H1 (cell line): ENCODE measurements around the gene CBARP. TPM values are rescaled to one million over a fixed set of nuclear protein-coding genes. Genes with fewer than 3 reads are reported as not detected.

Source experiments
- CTCF ChIA-PET: fragments of 300-600 bp; sonication (Branson Sonifier 250); formaldehyde crosslinking; loops from one replicate; lab custom pipeline; 2021; ENCODE audit not compliant: partially characterized antibody; lab: Charles Lee
- POLR2A ChIA-PET: fragments of 300-600 bp; sonication (Branson Sonifier 250); formaldehyde crosslinking; loops from one replicate; lab custom pipeline; 2021; ENCODE audit warnings: inconsistent platforms; ENCODE audit not compliant: partially characterized antibody; lab: Charles Lee
- DNase-seq, 2 experiments: peaks; one replicate each; pipeline versions ENCODE4 v3.0.0 to v3.0.0-alpha.2; 2010 to 2022; ENCODE audit warnings: low spot score in 2 of 2, low read depth in 1 of 2, mixed read lengths in 1 of 2
- FAIRE-seq: peaks from 2 replicates; lab custom pipeline; 2011; peaks lifted over from hg19 to GRCh38; lab: Jason Lieb, UNC
- H2AFZ ChIP-seq: 2 replicates; pipeline ENCODE4 v1.8.1; 2012; ENCODE audit warnings: low read length, inconsistent platforms
- H2AK5ac ChIP-seq: 2 replicates; pipeline ENCODE4 v1.6.1; 2013; ENCODE audit warnings: low read depth, low read length
- H2BK120ac ChIP-seq: replicated peaks from 2 replicates; pipeline ENCODE3; 2013; ENCODE audit warnings: low read depth, low read length, inconsistent platforms
- H2BK12ac ChIP-seq: 2 replicates; pipeline ENCODE4 v1.6.1; 2013; ENCODE audit warnings: low read depth, low read length
- H2BK15ac ChIP-seq: 2 replicates; pipeline ENCODE4 v1.6.1; 2013; ENCODE audit warnings: low read length
- H2BK20ac ChIP-seq: 2 replicates; pipeline ENCODE4 v1.6.1; 2013; ENCODE audit warnings: low read length
- H2BK5ac ChIP-seq: 2 replicates; pipeline ENCODE4 v1.6.1; 2013; ENCODE audit warnings: low read depth, low read length
- H3K14ac ChIP-seq: 2 replicates; pipeline ENCODE4 v1.6.1; 2013; ENCODE audit warnings: inconsistent platforms; ENCODE audit not compliant: insufficient read length
- H3K18ac ChIP-seq: 2 replicates; pipeline ENCODE4 v1.6.1; 2013; ENCODE audit warnings: low read length; ENCODE audit errors: extremely low read depth
- H3K23ac ChIP-seq: 2 replicates; pipeline ENCODE4 v1.6.1; 2013; ENCODE audit warnings: inconsistent platforms; ENCODE audit not compliant: insufficient read length
- H3K23me2 ChIP-seq: 2 replicates; pipeline ENCODE4 v1.6.1; 2013; ENCODE audit warnings: low read depth, low read length
- H3K27ac ChIP-seq: 2 replicates; pipeline ENCODE4 v1.6.1; 2011; ENCODE audit warnings: low read depth, low read length, inconsistent platforms
- H3K27me3 ChIP-seq, 4 experiments: replicated peaks in 1 of 4; 1 replicate in 1 of 4; 2 replicates in 3 of 4; pipeline versions ENCODE4 v1.6.1 to v1.8.1; 2011 to 2013; ENCODE audit warnings: low read length in 3 of 4, mild to moderate bottlenecking in 3 of 4, inconsistent platforms in 2 of 4, mixed read lengths in 2 of 4, moderate library complexity in 1 of 4; ENCODE audit not compliant: control insufficient read depth in 3 of 4, insufficient read depth in 3 of 4; ENCODE audit errors: extremely low read depth in 1 of 4
- H3K36me3 ChIP-seq, 4 experiments: 2 replicates each; pipeline versions ENCODE4 v1.6.1 to v1.8.1; 2011 to 2013; ENCODE audit warnings: mild to moderate bottlenecking in 4 of 4, low read length in 3 of 4, moderate library complexity in 2 of 4, control low read depth in 1 of 4, inconsistent platforms in 1 of 4; ENCODE audit not compliant: insufficient read depth in 4 of 4, control insufficient read depth in 2 of 4
- H3K4ac ChIP-seq: replicated peaks from 2 replicates; pipeline ENCODE3; 2013; ENCODE audit warnings: low read length, low read depth, mixed read lengths, inconsistent platforms; ENCODE audit not compliant: insufficient read length
- H3K4me1 ChIP-seq, 4 experiments: replicated peaks in 1 of 4; 1 replicate in 1 of 4; 2 replicates in 3 of 4; pipeline versions ENCODE4 v1.6.1 to v1.8.1; 2011 to 2013; ENCODE audit warnings: low read length in 3 of 4, inconsistent platforms in 2 of 4, mixed read lengths in 1 of 4; ENCODE audit not compliant: insufficient read depth in 4 of 4, control insufficient read depth in 3 of 4
- H3K4me2 ChIP-seq, 2 experiments: 2 replicates each; pipeline versions ENCODE4 v1.6.1 to v1.8.1; 2011 to 2013; ENCODE audit warnings: low read depth in 2 of 2, low read length in 2 of 2, control low read depth in 1 of 2, inconsistent platforms in 1 of 2, mild to moderate bottlenecking in 1 of 2; ENCODE audit not compliant: insufficient read depth in 1 of 2
- H3K4me3 ChIP-seq, 4 experiments: fragments of 200-600, 300-600 bp in 1 of 4; sonication (generic), shearing (Covaris generic), sonication (Bioruptor Twin) in 1 of 4; 2 replicates each; pipeline versions ENCODE4 v1.5.1 to v1.8.1; 2011 to 2016; ENCODE audit warnings: low read length in 4 of 4, low read depth in 3 of 4, control low read depth in 2 of 4, inconsistent platforms in 2 of 4, mild to moderate bottlenecking in 2 of 4, mixed read lengths in 1 of 4, moderate library complexity in 1 of 4; ENCODE audit not compliant: insufficient read depth in 2 of 4; ENCODE audit errors: extremely low read depth in 1 of 4
- H3K56ac ChIP-seq: replicated peaks from 2 replicates; pipeline ENCODE3; 2013; ENCODE audit warnings: low read depth, mild to moderate bottlenecking, mixed read lengths, low read length, inconsistent platforms; ENCODE audit not compliant: insufficient read length
- H3K79me1 ChIP-seq: 2 replicates; pipeline ENCODE4 v1.6.1; 2013; ENCODE audit warnings: low read depth, low read length, control low read depth
- H3K79me2 ChIP-seq, 2 experiments: 2 replicates each; pipeline versions ENCODE4 v1.6.1 to v1.8.1; 2012 to 2013; ENCODE audit warnings: low read length in 2 of 2, mild to moderate bottlenecking in 2 of 2, inconsistent platforms in 1 of 2; ENCODE audit not compliant: insufficient read depth in 2 of 2, control insufficient read depth in 1 of 2
- H3K9ac ChIP-seq, 4 experiments: replicated peaks in 1 of 4; 1 replicate in 1 of 4; 2 replicates in 3 of 4; pipeline versions ENCODE4 v1.6.1 to v1.8.1; 2011 to 2013; ENCODE audit warnings: low read depth in 3 of 4, low read length in 3 of 4, control low read depth in 2 of 4, mild to moderate bottlenecking in 2 of 4, moderate library complexity in 2 of 4, inconsistent platforms in 1 of 4; ENCODE audit errors: extremely low read depth in 1 of 4
- H3K9me3 ChIP-seq, 2 experiments: 2 replicates each; pipeline versions ENCODE4 v1.6.1 to v1.8.1; 2012 to 2013; ENCODE audit warnings: mild to moderate bottlenecking in 2 of 2, moderate library complexity in 2 of 2, control low read depth in 1 of 2, inconsistent platforms in 1 of 2, low read depth in 1 of 2, low read length in 1 of 2, mixed read lengths in 1 of 2; ENCODE audit not compliant: insufficient read depth in 2 of 2
- H4K20me1 ChIP-seq, 2 experiments: replicated peaks in 1 of 2; 2 replicates each; pipeline versions ENCODE3 to v1.8.1; 2011 to 2013; ENCODE audit warnings: inconsistent platforms in 2 of 2, low read length in 2 of 2, mild to moderate bottlenecking in 1 of 2; ENCODE audit not compliant: insufficient read depth in 2 of 2, control insufficient read depth in 1 of 2
- H4K5ac ChIP-seq: 2 replicates; pipeline ENCODE4 v1.6.1; 2013; ENCODE audit warnings: low read length, low read depth, mixed read lengths, inconsistent platforms; ENCODE audit not compliant: insufficient read length
- H4K8ac ChIP-seq: 2 replicates; pipeline ENCODE4 v1.8.0; 2013; ENCODE audit warnings: mild to moderate bottlenecking, moderate library complexity, low read length, inconsistent platforms; ENCODE audit not compliant: insufficient read depth; ENCODE audit errors: extremely low read depth
- H4K91ac ChIP-seq: replicated peaks from 2 replicates; pipeline ENCODE3; 2013; ENCODE audit warnings: low read length, mixed read lengths, inconsistent platforms; ENCODE audit not compliant: insufficient read length
- CREB1 ChIP-seq: IDR thresholded peaks from 2 replicates; pipeline ENCODE4 v1.6.1; 2012; ENCODE audit warnings: inconsistent platforms
- WGBS, 2 experiments: shearing (Covaris generic) in 1 of 2; methylation state at CpG; one replicate each; pipeline versions ENCODE4 v1.1.6 to v1.1.7; 2013 to 2015; ENCODE audit warnings: low lambda C conversion rate in 2 of 2, mixed read lengths in 2 of 2, inconsistent platforms in 1 of 2, low coverage in 1 of 2, missing lambda C conversion rate in 1 of 2; ENCODE audit not compliant: insufficient replicate concordance in 2 of 2, insufficient coverage in 1 of 2, insufficient read length in 1 of 2; ENCODE audit errors: extremely low coverage in 1 of 2, missing lambda C conversion rate in 1 of 2; 5-methylcytosine and 5-hydroxymethylcytosine counted together
- polyA plus RNA-seq, 7 experiments: library from polyadenylated mRNA; depleted of rRNA in 3 of 7; stranded (reverse) in 5 of 7; unstranded in 2 of 7; fragments of >200 nt in 5 of 7; fragments of 200-250 nt in 2 of 7; gene quantifications; 1 replicate in 5 of 7; 2 replicates in 1 of 7; 4 replicates in 1 of 7; pipeline versions ENCODE4 v1.2.1 to v1.2.3, GENCODE V29; 2011 to 2013; ENCODE audit warnings: missing spikeins in 2 of 7, mixed read lengths in 2 of 7
- total RNA-seq: library from RNA; stranded (reverse); fragmentation: NEBNext Ultra II Directional; extraction: Animal tissue kit (Norgen Biotek cat#: 25700); gene quantifications from 2 replicates; pipeline ENCODE4 v1.2.1, GENCODE V29; 2021

CBARP gene
- total and polyA plus RNA-seq, 2 of the 8 experiments (the other 6 are each of a cell fraction or from before 2014, with no cell fraction given): 4.9 to 14.7 TPM

DNA sequence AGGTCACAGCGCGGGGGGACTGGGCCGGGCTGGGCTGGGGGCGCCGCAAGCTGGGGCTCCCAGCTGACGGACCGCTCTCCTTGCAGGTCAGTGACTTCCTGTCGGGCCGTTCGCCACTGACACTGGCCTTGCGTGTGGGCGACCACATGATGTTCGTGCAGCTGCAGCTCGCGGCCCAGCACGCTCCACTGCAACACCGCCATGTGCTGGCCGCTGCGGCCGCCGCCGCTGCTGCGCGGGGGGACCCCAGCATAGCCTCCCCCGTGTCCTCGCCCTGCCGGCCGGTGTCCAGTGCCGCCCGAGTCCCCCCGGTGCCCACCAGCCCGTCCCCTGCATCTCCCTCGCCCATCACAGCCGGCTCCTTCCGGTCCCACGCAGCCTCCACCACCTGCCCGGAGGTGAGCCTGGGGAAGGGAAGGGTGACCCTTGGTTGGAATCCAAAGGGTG lies 16.3 kb upstream of the CBARP start:
- H3K14ac ChIP-seq: no peak overlapping the region
- ChIA-PET CTCF (interaction anchor here (1.4 to 15.9 kb wide), 3 partner anchors 9 to 13 kb away, joined by 4 to 212 read pairs (median 42); partner anchors contain the start of gene ATP5F1D), POLR2A (interaction anchor here (0.9 to 19.4 kb wide), 6 partner anchors 10 to 227 kb away, joined by 3 to 456 read pairs (median 8); partner anchors contain the start of genes CIRBP, CNN2 and FAM174C)
- DNase-seq (no peak), FAIRE-seq (no peak)
- no peak overlapping the region for H3K4ac ChIP-seq
- H3K23ac ChIP-seq: no peak overlapping the region
- H3K4me3 ChIP-seq: no peak overlapping the region
- no peak overlapping the region for H3K18ac ChIP-seq
- peak overlapping the region; percentile 75; the same call in 1 of the 2 replicates for H4K8ac ChIP-seq
- no peak overlapping the region; the same call in 1 of the 2 replicates for H2BK5ac ChIP-seq
- H2BK120ac ChIP-seq: no peak overlapping the region
- H4K91ac ChIP-seq: no peak overlapping the region
- H2AFZ ChIP-seq: no peak overlapping the region
- H3K79me1 ChIP-seq: peaks cover 12% of the 10 kb centered on the region; the same call in 1 of the 2 replicates
- H3K4me1 ChIP-seq: peaks cover 0 to 26% (median 13%) of the 10 kb centered on the region in 4 experiments; a peak in 6 of 7 replicates
- H3K9ac ChIP-seq: no peak overlapping the region
- no peak overlapping the region for H2BK20ac ChIP-seq
- no peak overlapping the region for H3K56ac ChIP-seq
- no peak overlapping the region for H3K4me2 ChIP-seq
- no peak overlapping the region for H2BK12ac ChIP-seq
- no peaks in the 10 kb centered on the region for H3K9me3 ChIP-seq
- H3K36me3 ChIP-seq: peaks cover 26 to 75% (median 45%) of the 10 kb centered on the region in 4 experiments
- H2AK5ac ChIP-seq: no peak overlapping the region
- TF ChIP-seq CREB1: no peak
- peaks cover 9 to 51% of the 10 kb centered on the region in 2 experiments for H3K79me2 ChIP-seq
- no peaks in the 10 kb centered on the region; a peak in 1 of 7 replicates for H3K27me3 ChIP-seq
- WGBS, 2 experiments: 96% methylated on average over 19 of the region's 37 CpGs; no CpG with 5 or more reads in 1 of the 2 experiments
- peaks cover 24 to 38% of the 10 kb centered on the region in 2 experiments for H4K20me1 ChIP-seq
- no peak overlapping the region for H2BK15ac ChIP-seq
- no peak overlapping the region for H3K27ac ChIP-seq
- no peak overlapping the region for H4K5ac ChIP-seq
- H3K23me2 ChIP-seq: peaks cover 2% of the 10 kb centered on the region; the same call in 1 of the 2 replicates
